ENCODE results near the gene PGS1.

The PGS1 gene

GRCh38 chr17:78471635-78472034 lies 93.2 kb downstream of the PGS1 start:
- TF ChIP-seq NFIC (IDR thresholded peaks at IDR 0.05), result no peak
- TF ChIP-seq ZBTB7A (IDR thresholded peaks at IDR 0.05; ENCODE audit: low read depth), result no peak
- TF ChIP-seq EP300 (IDR thresholded peaks at IDR 0.05; ENCODE audit: borderline replicate concordance), result no peak
- no peak for TF ChIP-seq REST (IDR thresholded peaks at IDR 0.05; ENCODE audit: low read depth)
- no peak for TF ChIP-seq TEAD4 (IDR thresholded peaks at IDR 0.05)
- no peak for TF ChIP-seq CEBPB (IDR thresholded peaks at IDR 0.05)
- no peak for TF ChIP-seq CREB1 (IDR thresholded peaks at IDR 0.05; ENCODE audit: low read depth)
- TF ChIP-seq TAF1 (IDR thresholded peaks at IDR 0.05; ENCODE audit: low read depth), result no peak
- no peak for TF ChIP-seq EGR1 (IDR thresholded peaks at IDR 0.05)
- TF ChIP-seq RAD21 (IDR thresholded peaks at IDR 0.05; ENCODE audit: low read depth), result no peak
- no peak for TF ChIP-seq MAX (IDR thresholded peaks at IDR 0.05)
- TF ChIP-seq YY1 (IDR thresholded peaks at IDR 0.05; ENCODE audit: low read depth), result no peak
- TF ChIP-seq USF1 (IDR thresholded peaks at IDR 0.05), result no peak
- no peak for TF ChIP-seq TCF12 (IDR thresholded peaks at IDR 0.05; ENCODE audit: low read depth)
- TF ChIP-seq FOXM1 (IDR thresholded peaks at IDR 0.05; ENCODE audit: borderline replicate concordance, low read depth), result no peak

- no peak for TF ChIP-seq USF1 (IDR thresholded peaks at IDR 0.05)
- TF ChIP-seq EGR1 (IDR thresholded peaks at IDR 0.05), result no peak
- TF ChIP-seq REST (IDR thresholded peaks at IDR 0.05; ENCODE audit: low read depth), result no peak
- TF ChIP-seq ZBTB7A (IDR thresholded peaks at IDR 0.05; ENCODE audit: low read depth), result no peak
These were observed 93.8 kb downstream of the PGS1 start for GRCh38 chr17:78472035-78472905.

- TF ChIP-seq EGR1 (IDR thresholded peaks at IDR 0.05), result no peak
These were observed 95.6 kb downstream of the PGS1 start for GRCh38 chr17:78473951-78474613.
